ENCODE results near the gene CC2D2A. TPM values are rescaled to one million over a fixed set of nuclear protein-coding genes. Genes with fewer than 3 reads are reported as not detected.

CC2D2A gene
- 11.8 TPM in 2 replicates for total RNA-seq (2022)
- percentile 53 among the genes with signal in this experiment for Bru-seq, nascent RNA
- percentile 42 among the genes with signal in this experiment for BruChase-seq, experiment 1, labeled RNA remaining after a 6-hour chase
- percentile 39 among the genes with signal in this experiment for BruChase-seq, experiment 2, labeled RNA remaining after a 2-hour chase
- long read RNA-seq, partial matches to known transcripts = 2 of 9 reads
- long read RNA-seq, other reads (novel, unspliced or antisense) = 6 of 9 reads

GRCh38 chr4:15469402-15470127 lies at the start of gene CC2D2A:
CC2D2A (plus strand) TSS chr4:15469882; CDS start chr4:15475933, 6,051 bp downstream.
- Mint-ChIP-seq H3K9me3 (ENCODE audit: low read depth, unreplicated experiment) (no peaks in the 10 kb centered on the region), H3K36me3 (ENCODE audit: insufficient read depth, unreplicated experiment) (no peaks in the 10 kb centered on the region), H3K27ac (ENCODE audit: unreplicated experiment) (no peak within 1 kb of the TSS), H3K4me1 (ENCODE audit: low read depth, unreplicated experiment) (peaks cover 10% of the 10 kb centered on the region), H3K27me3 (ENCODE audit: unreplicated experiment) (peaks cover 13% of the 10 kb centered on the region), H3K4me3 (ENCODE audit: low read depth, unreplicated experiment) (peak within 1 kb of the TSS; percentile 75)
- TF ChIP-seq, protein P1, sequence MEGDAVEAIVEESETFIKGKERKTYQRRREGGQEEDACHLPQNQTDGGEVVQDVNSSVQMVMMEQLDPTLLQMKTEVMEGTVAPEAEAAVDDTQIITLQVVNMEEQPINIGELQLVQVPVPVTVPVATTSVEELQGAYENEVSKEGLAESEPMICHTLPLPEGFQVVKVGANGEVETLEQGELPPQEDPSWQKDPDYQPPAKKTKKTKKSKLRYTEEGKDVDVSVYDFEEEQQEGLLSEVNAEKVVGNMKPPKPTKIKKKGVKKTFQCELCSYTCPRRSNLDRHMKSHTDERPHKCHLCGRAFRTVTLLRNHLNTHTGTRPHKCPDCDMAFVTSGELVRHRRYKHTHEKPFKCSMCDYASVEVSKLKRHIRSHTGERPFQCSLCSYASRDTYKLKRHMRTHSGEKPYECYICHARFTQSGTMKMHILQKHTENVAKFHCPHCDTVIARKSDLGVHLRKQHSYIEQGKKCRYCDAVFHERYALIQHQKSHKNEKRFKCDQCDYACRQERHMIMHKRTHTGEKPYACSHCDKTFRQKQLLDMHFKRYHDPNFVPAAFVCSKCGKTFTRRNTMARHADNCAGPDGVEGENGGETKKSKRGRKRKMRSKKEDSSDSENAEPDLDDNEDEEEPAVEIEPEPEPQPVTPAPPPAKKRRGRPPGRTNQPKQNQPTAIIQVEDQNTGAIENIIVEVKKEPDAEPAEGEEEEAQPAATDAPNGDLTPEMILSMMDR (IDR thresholded peaks at IDR 0.05; ENCODE audit: unreplicated experiment) = no peak
- BruUV-seq (replicated peaks) = no TSS peak
- intact Hi-C loops (cut with micrococcal nuclease; ENCODE audit: unreplicated experiment) = no loop called here
- CTCF ChIA-PET = interaction anchor here (0.5 to 1.4 kb wide), 4 partner anchors 10 to 1921 kb away, joined by 3 to 9 read pairs (median 3); no protein-coding TSS in a partner anchor
- peak; percentile 9 for DNase-seq

- H3K36me3 Mint-ChIP-seq (ENCODE audit: insufficient read depth, unreplicated experiment) = no peaks in the 10 kb centered on the region
- intact Hi-C loops (cut with micrococcal nuclease; ENCODE audit: unreplicated experiment) = no loop called here
- H3K4me1 Mint-ChIP-seq (ENCODE audit: low read depth, unreplicated experiment) = no peaks in the 10 kb centered on the region
These were observed 49.0 kb upstream of the CC2D2A start for GRCh38 chr4:15420642-15421041.

DNA sequence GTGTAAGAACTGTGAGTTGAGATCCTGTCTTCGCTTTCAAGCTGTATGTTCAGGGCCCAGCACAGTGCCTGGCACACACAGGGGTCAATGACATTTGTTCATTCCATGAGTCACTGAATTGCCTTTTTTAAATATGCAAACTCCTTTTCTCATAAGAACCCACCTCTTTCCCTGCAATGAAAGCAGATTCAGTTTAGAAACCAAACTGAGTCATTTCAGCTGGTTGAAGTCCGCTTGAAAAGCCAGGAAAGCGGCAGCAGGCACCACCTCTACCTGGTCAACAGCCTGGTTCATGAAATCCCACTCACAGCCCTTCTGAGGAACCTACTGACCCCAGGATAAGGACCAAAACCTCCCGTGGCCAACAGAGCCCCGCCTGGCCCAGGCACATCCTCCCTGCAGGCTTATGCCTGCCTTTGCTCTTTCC lies 46.4 kb upstream of the CC2D2A start:
- CTCF ChIA-PET = no interaction called here
- Mint-ChIP-seq H3K4me1 (ENCODE audit: low read depth, unreplicated experiment) (no peaks in the 10 kb centered on the region), H3K4me3 (ENCODE audit: low read depth, unreplicated experiment) (no peak overlapping the region), H3K9me3 (ENCODE audit: low read depth, unreplicated experiment) (no peaks in the 10 kb centered on the region), H3K27ac (ENCODE audit: unreplicated experiment) (no peak overlapping the region), H3K36me3 (ENCODE audit: insufficient read depth, unreplicated experiment) (no peaks in the 10 kb centered on the region), H3K27me3 (ENCODE audit: unreplicated experiment) (peaks cover 41% of the 10 kb centered on the region)
- DNase-seq = no peak
- TF ChIP-seq, protein P1 (IDR thresholded peaks at IDR 0.05; ENCODE audit: unreplicated experiment) = no peak
- intact Hi-C loops (cut with micrococcal nuclease; ENCODE audit: unreplicated experiment) = no loop called here
- no TSS peak for BruUV-seq (replicated peaks)

More at GRCh38 chr4:15420642-15421041, 49.0 kb upstream of the CC2D2A start:
- no peaks in the 10 kb centered on the region for H3K9me3 Mint-ChIP-seq (ENCODE audit: low read depth, unreplicated experiment)
- H3K27me3 Mint-ChIP-seq (ENCODE audit: unreplicated experiment) = peaks cover 41% of the 10 kb centered on the region
- H3K27ac Mint-ChIP-seq (ENCODE audit: unreplicated experiment) = no peak overlapping the region
- no peak overlapping the region for H3K4me3 Mint-ChIP-seq (ENCODE audit: low read depth, unreplicated experiment)
- TF ChIP-seq, protein P1 (IDR thresholded peaks at IDR 0.05; ENCODE audit: unreplicated experiment) = no peak
- no TSS peak for BruUV-seq (replicated peaks)
- CTCF ChIA-PET = no interaction called here
- DNase-seq = no peak

- Mint-ChIP-seq H3K36me3 (ENCODE audit: insufficient read depth, unreplicated experiment) (no peaks in the 10 kb centered on the region), H3K4me1 (ENCODE audit: low read depth, unreplicated experiment) (no peaks in the 10 kb centered on the region), H3K4me3 (ENCODE audit: low read depth, unreplicated experiment) (no peak overlapping the region), H3K27ac (ENCODE audit: unreplicated experiment) (no peak overlapping the region), H3K27me3 (ENCODE audit: unreplicated experiment) (peaks cover 33% of the 10 kb centered on the region), H3K9me3 (ENCODE audit: low read depth, unreplicated experiment) (no peaks in the 10 kb centered on the region)
- TF ChIP-seq, protein P1 (IDR thresholded peaks at IDR 0.05; ENCODE audit: unreplicated experiment) = no peak
- DNase-seq = no peak
- BruUV-seq (replicated peaks) = no TSS peak
- CTCF ChIA-PET = no interaction called here
- intact Hi-C loops (cut with micrococcal nuclease; ENCODE audit: unreplicated experiment) = no loop called here
These were observed 44.2 kb upstream of the CC2D2A start for GRCh38 chr4:15425520-15425919.

All from Calu3 (cell line).